GM18505 (cell line): ENCODE results near the gene TESMIN.

ENCODE experiments used
- ATAC-seq: cut with Tn5 transposase; IDR thresholded peaks from one replicate; pipeline ENCODE4 v1.9.1; 2021; ENCODE audit not compliant: unreplicated experiment
- POLR2A ChIP-seq: IDR thresholded peaks from 4 replicates; pipeline ENCODE4 v1.6.1; 2011; ENCODE audit warnings: borderline replicate concordance; ENCODE audit not compliant: insufficient read depth, insufficient read length; ENCODE audit errors: extremely low read depth

The TESMIN gene

DNA sequence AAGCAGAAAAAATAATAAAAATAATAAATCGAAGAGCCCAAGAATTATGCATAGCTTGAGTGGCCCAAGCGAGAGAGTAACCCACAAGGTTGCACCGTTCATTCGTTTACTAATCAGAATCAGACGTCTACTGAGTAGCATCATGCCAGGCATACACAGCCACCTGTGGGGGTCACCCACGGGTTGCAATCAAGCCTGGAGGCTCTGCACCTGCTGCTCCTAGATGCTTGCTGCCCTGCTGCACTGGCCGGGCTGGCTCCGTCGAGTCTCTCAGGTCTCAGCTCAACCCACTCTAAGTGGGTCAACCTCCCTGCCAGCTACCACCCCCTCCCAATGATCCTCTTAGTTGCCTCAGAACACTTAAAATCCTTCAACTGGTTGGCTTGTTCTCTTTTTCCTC lies 2.0 kb upstream of the TESMIN start:
- ATAC-seq = no peak
- no peak for TF ChIP-seq POLR2A

- ATAC-seq = no peak
- no peak for TF ChIP-seq POLR2A
Measured at GRCh38 chr11:68751004-68751325, 355 bp downstream of the TESMIN start.

DNA sequence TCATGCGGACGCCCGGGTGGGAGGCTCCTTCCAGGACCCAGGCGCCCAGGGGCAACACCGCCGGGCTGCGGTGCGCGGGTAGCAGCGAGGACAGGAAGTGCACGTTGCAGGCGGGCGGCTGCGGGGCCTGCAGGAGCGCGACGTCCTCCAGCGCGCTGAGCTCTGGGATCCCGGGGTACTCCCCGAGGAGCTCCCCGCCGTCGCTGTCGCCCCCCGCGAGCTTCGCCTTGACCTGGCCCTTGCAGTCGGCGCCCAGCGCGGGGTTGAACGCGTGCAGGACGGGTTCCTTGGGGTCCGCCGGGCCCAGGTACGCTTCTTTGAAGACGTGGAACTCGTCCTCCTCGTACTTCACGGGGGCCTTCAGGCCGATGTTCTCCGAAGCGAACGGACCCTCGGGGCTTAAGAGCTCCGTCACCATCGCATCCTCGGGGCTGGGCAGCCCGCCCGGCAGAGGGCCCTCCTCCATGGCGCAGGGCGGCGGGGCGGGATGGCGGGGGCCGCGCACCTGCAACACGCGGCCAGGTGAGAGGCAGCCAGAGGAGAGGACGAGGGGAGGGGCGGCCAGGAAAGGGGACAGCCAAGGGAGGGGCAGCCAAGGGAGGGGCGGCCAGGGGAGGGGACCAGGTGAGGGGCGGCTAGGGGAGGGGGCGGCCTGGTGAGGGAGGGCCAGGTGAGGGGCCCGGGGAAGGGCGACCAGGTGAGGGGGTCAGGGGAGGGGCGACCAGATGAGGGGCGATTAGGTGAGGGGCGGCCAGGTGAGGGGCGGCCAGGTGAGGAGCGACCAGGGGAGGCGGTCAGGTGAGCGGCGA lies 921 bp downstream of the TESMIN start:
- ATAC-seq = no peak
- no peak for TF ChIP-seq POLR2A

GRCh38 chr11:68749229-68750123 lies 1.8 kb downstream of the TESMIN start:
- ATAC-seq = no peak
- no peak for TF ChIP-seq POLR2A

DNA sequence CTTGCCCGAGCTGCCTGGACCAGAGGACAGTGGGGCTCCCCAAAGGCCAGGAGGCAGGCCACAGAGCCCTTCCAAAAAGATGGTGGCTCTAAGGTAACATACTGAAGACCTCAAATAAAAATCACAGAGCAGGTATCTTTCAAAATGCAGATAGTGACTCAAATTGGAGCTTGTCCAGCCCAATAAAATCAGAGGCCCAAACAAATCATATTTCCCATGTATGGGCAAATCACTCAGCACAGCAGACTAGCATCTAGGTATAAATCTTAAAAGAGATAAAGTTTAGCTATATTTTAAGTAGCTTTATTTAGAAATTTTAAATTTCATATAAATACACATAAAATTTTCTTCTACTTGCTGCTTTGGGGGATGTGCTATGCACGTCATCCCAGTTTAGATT lies 3.3 kb downstream of the TESMIN start:
- no peak for ATAC-seq
- TF ChIP-seq POLR2A = no peak

- ATAC-seq = no peak
- TF ChIP-seq POLR2A = no peak
Measured at GRCh38 chr11:68743539-68743938, 7.8 kb downstream of the TESMIN start.

DNA sequence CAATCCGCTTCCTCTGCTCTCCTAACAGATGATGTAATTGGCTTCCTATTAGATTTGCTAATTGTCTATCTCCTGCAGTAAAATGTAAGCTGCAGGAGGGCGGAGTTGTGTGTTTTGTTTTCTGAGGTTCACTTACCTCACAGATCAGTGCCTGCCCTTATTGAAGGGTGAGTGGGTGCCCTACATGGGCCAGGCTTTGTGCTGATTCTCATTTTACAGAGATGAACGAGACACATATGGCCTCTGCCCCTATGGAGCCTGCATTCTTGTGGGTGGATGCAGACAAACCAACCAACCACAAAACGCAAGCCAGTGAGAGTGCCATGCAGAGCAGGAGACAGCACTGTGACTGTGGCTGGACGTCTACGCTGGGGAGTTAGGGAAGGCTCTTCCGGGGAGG lies 9.9 kb downstream of the TESMIN start:
- TF ChIP-seq POLR2A = no peak
- ATAC-seq = no peak

GRCh38 chr11:68735646-68736045 lies 15.7 kb downstream of the TESMIN start:
- TF ChIP-seq POLR2A = no peak
- ATAC-seq = no peak

DNA sequence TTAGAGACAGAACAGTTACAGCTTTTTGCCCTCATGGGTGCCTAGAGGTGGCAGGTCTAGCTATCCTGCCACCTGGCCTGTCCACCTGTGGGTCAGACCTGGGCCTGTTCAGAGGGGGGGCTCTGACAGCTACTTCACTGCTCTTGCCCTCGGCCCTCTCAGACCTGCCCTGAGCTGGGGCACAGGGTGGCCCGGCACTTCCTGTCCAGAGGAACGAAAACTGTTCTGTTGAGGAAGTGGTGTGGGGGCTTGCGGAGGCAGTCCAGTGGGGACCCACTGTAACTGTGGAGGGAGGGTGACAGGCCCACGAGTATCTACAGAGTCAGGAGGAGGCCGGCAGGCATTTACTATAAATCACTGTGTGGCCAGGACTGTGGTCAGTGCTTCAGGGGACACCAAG lies 16.2 kb downstream of the TESMIN start:
- no peak for TF ChIP-seq POLR2A
- no peak for ATAC-seq

GRCh38 chr11:68734111-68734510 lies 17.2 kb downstream of the TESMIN start:
- TF ChIP-seq POLR2A = no peak

DNA sequence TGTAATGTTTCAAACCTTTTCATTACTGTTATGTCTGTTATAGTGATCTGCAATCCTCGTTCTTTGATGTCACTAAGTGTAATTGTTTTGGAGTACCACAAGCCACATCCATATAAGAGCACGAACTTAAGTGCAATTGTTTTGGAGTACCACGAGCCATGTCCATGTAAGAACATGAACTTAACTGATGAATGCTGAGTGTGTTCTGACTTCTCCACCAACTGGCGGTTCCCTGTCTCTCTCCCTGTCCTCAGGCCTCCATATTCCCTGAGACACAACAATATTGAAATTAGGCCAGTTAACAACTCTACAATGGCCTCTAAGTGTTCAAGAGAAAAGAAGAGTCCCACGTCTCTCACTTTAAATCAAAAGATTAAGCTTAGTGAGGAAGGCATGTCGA lies 23.5 kb downstream of the TESMIN start:
- no peak for TF ChIP-seq POLR2A
- no peak for ATAC-seq

More at GRCh38 chr11:68734111-68734510, 17.2 kb downstream of the TESMIN start:
- no peak for ATAC-seq

GRCh38 chr11:68724293-68724692 lies 27.0 kb downstream of the TESMIN start:
- ATAC-seq = no peak
- TF ChIP-seq POLR2A = no peak

DNA sequence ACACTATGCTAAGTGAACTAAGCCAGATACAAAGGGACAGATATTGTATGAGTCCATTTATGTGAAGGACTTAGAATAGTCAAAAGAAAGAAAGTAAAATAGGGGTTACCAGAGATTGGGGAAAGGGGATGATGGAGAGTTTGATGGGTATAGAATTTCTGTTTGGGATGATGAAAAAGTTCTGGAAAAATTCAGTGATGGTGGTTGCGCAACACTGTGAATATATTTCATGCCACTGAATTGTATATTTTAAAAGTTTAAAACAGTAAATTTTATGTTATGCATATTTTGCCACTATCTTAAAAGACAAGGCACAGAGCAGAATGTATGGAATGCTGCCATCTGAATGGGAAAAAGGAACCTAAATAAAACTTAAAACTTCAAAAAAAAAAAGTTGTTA lies 29.2 kb downstream of the TESMIN start:
- no peak for TF ChIP-seq POLR2A
- no peak for ATAC-seq

DNA sequence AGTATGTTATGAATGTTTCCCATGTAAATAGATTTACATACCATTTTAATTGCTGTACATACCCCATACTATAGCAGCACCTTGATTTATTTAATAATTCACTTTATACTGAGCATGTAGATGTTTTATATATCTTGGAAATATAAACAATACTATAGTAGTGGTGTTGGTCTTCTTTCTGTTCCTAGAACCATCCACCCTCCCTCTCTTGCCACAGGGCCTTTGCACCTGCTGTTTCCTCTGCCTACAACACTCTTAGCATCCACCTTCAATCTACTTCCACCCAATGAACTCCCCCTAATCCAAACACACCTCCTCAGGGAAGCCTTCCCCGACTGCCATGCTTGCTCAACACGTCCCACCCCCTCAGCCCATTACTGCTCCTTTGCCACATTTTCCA lies 30.2 kb downstream of the TESMIN start:
- no peak for ATAC-seq
- no peak for TF ChIP-seq POLR2A

DNA sequence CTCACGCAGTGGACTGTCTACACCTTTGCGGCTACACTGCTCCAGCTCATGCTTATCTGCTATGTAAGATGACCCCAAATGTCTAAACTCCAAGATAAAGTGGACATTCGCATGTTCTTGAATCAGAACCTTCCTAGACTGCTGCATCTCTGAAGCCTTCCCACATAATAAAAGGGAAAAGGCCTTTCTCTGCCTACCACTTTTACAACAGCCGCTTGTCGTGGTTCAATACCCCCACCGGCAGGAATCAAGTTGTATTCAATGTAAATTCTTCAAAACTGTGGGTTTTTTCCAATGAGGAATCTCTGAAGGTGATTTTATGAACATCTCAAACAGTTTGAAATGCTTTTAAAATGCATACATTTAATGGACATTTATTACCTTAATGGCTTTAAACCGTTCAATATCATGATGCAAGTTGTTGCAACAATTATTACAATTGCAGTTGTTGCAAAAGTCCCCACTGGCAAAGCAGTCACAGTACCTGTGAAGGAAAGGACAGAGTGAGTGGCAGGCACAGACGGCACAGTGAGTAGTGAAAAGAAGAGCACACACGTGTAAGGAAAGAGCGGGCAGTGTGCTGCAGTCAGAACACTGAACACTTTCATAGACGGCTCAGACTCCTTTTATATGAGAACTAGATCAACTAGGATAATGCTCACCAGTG lies 35.7 kb downstream of the TESMIN start:
- no peak for ATAC-seq
- TF ChIP-seq POLR2A = no peak
